Measurements from ENCODE around the gene APOC3. TPM values are rescaled to one million over a fixed set of nuclear protein-coding genes. Genes with fewer than 3 reads are reported as not detected.

APOC3 gene
- total and polyA plus RNA-seq, 9 of the 15 experiments (the other 6 are each of a cell fraction or from before 2014, with no cell fraction given), result 1.1 TPM; not detected in 8

- TF ChIP-seq ZBTB12 (CRISPR knock-in tag; IDR thresholded peaks at IDR 0.05), result no peak
- TF ChIP-seq ZKSCAN1 (IDR thresholded peaks at IDR 0.05; ENCODE audit: low read depth, low read length), result no peak
- TF ChIP-seq CHD2 (IDR thresholded peaks at IDR 0.05; ENCODE audit: low read depth, low read length), result no peak
- TF ChIP-seq ERF (CRISPR knock-in tag; IDR thresholded peaks at IDR 0.05), result no peak
- no peak for TF ChIP-seq ZNF282 (CRISPR knock-in tag; IDR thresholded peaks at IDR 0.05)
- TF ChIP-seq TBP (optimal IDR thresholded peaks at IDR 0.05; ENCODE audit: low read depth, low read length), result no peak
- peak; percentile 64 for TF ChIP-seq ZBTB7A (IDR thresholded peaks at IDR 0.05; ENCODE audit: borderline replicate concordance, control insufficient read depth, low read depth, low read length)
- TF ChIP-seq ZNF655 (CRISPR knock-in tag; IDR thresholded peaks at IDR 0.05), result no peak
- no peak for TF ChIP-seq ZBTB9 (CRISPR knock-in tag; IDR thresholded peaks at IDR 0.05)
- TF ChIP-seq SREBF2 (CRISPR knock-in tag; IDR thresholded peaks at IDR 0.05), result no peak
- TF ChIP-seq ATF1 (CRISPR knock-in tag; IDR thresholded peaks at IDR 0.05), result no peak
- TF ChIP-seq ATF1 (tag; IDR thresholded peaks at IDR 0.05), result 0 out of 2 replicates have a peak, but pooled peaks have one; percentile 25
- no peak; the same call in 1 of the 2 replicates for TF ChIP-seq PHF8 (IDR thresholded peaks at IDR 0.05; ENCODE audit: borderline replicate concordance, low read length)
- TF ChIP-seq TAF7 (tag; IDR thresholded peaks at IDR 0.05), result no peak
- no peak for TF ChIP-seq WHSC1 (IDR thresholded peaks at IDR 0.05; ENCODE audit: low read length)
- no peak for TF ChIP-seq CREB1 (IDR thresholded peaks at IDR 0.05)
- TF ChIP-seq CREB1 (CRISPR knock-in tag; IDR thresholded peaks at IDR 0.05), result no peak
- peak; percentile 77 for TF ChIP-seq RB1 (IDR thresholded peaks at IDR 0.05; ENCODE audit: low read depth)
- no peak for TF ChIP-seq TCF7 (IDR thresholded peaks at IDR 0.05; ENCODE audit: borderline replicate concordance)
- TF ChIP-seq ATF4 (CRISPR knock-in tag; IDR thresholded peaks at IDR 0.05), result no peak
- TF ChIP-seq GTF3C2 (IDR thresholded peaks at IDR 0.05; ENCODE audit: borderline replicate concordance, extremely low read depth, insufficient read length), result no peak
Measured at GRCh38 chr11:116791002-116791812, 38.5 kb upstream of the APOC3 start (continued).

Data from K562 (cell line).